HepG2 (cell line): ENCODE measurements around the gene S100A7. TPM values are rescaled to one million over a fixed set of nuclear protein-coding genes. Genes with fewer than 3 reads are reported as not detected.
A peak's percentile ranks its signal among the peaks of the same experiment; 100 is the strongest.

Experiments used
- ATAC-seq: fragments of 200-7000 bp; cut with Tn5 transposase; 3 replicates; pipeline ENCODE4 v1.9.1; 2020; ENCODE audit warnings: mild to moderate bottlenecking, moderate library complexity
- BruUV-seq: library from RNA; stranded (reverse); fragments of 400-500 nt; replicated peaks from 2 replicates; lab custom pipeline; 2021; lab: Mats Ljungman, UMichigan
- CTCF ChIA-PET: fragments of 300-600 bp; formaldehyde crosslinking; extraction: SDS; loops from one replicate; lab custom pipeline; 2021; ENCODE audit warnings: low total read pairs, inconsistent platforms, low intra/inter-chr PET ratio; lab: Yijun Ruan, JAX
- POLR2A ChIA-PET: fragments of 350-600 bp; sonication (Branson Sonifier 250); formaldehyde crosslinking; loops from one replicate; lab custom pipeline; 2020; ENCODE audit warnings: antibody characterized with exemption, inconsistent platforms; lab: Yijun Ruan, JAX
- DNase-seq: peaks from one replicate; pipeline ENCODE4 v3.0.0-alpha.2; 2015; ENCODE audit warnings: low spot score
- FAIRE-seq: peaks from 3 replicates; lab custom pipeline; 2011; peaks lifted over from hg19 to GRCh38; lab: Jason Lieb, UNC
- H2AFZ ChIP-seq: one replicate; pipeline ENCODE4 v1.6.1; 2011; ENCODE audit warnings: low read length, inconsistent platforms
- H3K27ac ChIP-seq: fragments of 300-600 bp; 3 replicates; pipeline ENCODE4 v1.8.0; 2011; ENCODE audit warnings: mixed run types, mild to moderate bottlenecking, mixed read lengths, low read length, inconsistent platforms; ENCODE audit not compliant: insufficient read depth; ENCODE audit errors: extremely low read length
- H3K27me3 ChIP-seq, 2 experiments: fragments of 200-600 bp in 1 of 2; 2 replicates in 1 of 2; 3 replicates in 1 of 2; pipeline versions ENCODE4 v1.6.0 to v1.8.0; 2011; ENCODE audit warnings: low read length in 2 of 2, mild to moderate bottlenecking in 2 of 2, moderate library complexity in 2 of 2, inconsistent platforms in 1 of 2; ENCODE audit not compliant: insufficient read depth in 2 of 2, control insufficient read depth in 1 of 2
- H3K36me3 ChIP-seq, 2 experiments: fragments of 200-600 bp in 1 of 2; replicated peaks in 1 of 2; 2 replicates in 1 of 2; 3 replicates in 1 of 2; pipeline versions ENCODE4 v1.5.1 to v1.8.0; 2011; ENCODE audit warnings: low read length in 2 of 2, inconsistent platforms in 1 of 2; ENCODE audit not compliant: insufficient read depth in 2 of 2, control insufficient read depth in 1 of 2
- H3K4me1 ChIP-seq: 2 replicates; pipeline ENCODE4 v1.5.1; 2012; ENCODE audit warnings: low read length, inconsistent platforms; ENCODE audit not compliant: insufficient read depth
- H3K4me2 ChIP-seq: 2 replicates; pipeline ENCODE4 v1.6.0; 2011; ENCODE audit warnings: low read depth, low read length, inconsistent platforms
- H3K4me3 ChIP-seq, 3 experiments: fragments of 200-600 bp in 1 of 3; sonication (generic), shearing (Covaris generic) in 1 of 3; replicated peaks in 1 of 3; 2 replicates each; pipeline ENCODE4 v1.5.1; 2011 to 2016; ENCODE audit warnings: low read length in 3 of 3, inconsistent platforms in 2 of 3, low read depth in 2 of 3, mild to moderate bottlenecking in 2 of 3, control low read depth in 1 of 3, mixed read lengths in 1 of 3; ENCODE audit not compliant: insufficient read depth in 1 of 3
- H3K79me2 ChIP-seq: one replicate; pipeline ENCODE4 v1.6.1; 2011; ENCODE audit warnings: low read length, inconsistent platforms; ENCODE audit not compliant: insufficient read depth
- H3K9ac ChIP-seq: 2 replicates; pipeline ENCODE4 v1.6.0; 2011; ENCODE audit warnings: mild to moderate bottlenecking, low read depth, low read length, inconsistent platforms; ENCODE audit not compliant: insufficient read depth
- H3K9me3 ChIP-seq: 2 replicates; pipeline ENCODE4 v1.5.1; 2012; ENCODE audit warnings: mild to moderate bottlenecking, low read length
- H4K20me1 ChIP-seq: 2 replicates; pipeline ENCODE4 v1.6.0; 2011; ENCODE audit warnings: inconsistent platforms, mild to moderate bottlenecking, low read length, moderate library complexity; ENCODE audit not compliant: insufficient read depth
- AKAP8 ChIP-seq: sonication (generic); formaldehyde crosslinking; IDR thresholded peaks from 2 replicates; pipeline ENCODE4 v1.5.1; 2020; ENCODE audit warnings: mild to moderate bottlenecking, missing genetic modification reagents
- GPN1 ChIP-seq: sonication (generic); formaldehyde crosslinking; IDR thresholded peaks from 2 replicates; pipeline ENCODE4 v1.5.1; 2020; ENCODE audit warnings: missing genetic modification reagents, borderline replicate concordance
- RBM22 ChIP-seq: fragments of 200-400 bp; formaldehyde crosslinking; optimal IDR thresholded peaks from 2 replicates; pipeline ENCODE3; 2017; ENCODE audit warnings: mild to moderate bottlenecking, low read length, moderate library complexity
- RFXANK ChIP-seq: IDR thresholded peaks from 2 replicates; pipeline ENCODE4 v1.6.1; 2016
- SRSF1 ChIP-seq: fragments of 200-400 bp; formaldehyde crosslinking; optimal IDR thresholded peaks from 2 replicates; pipeline ENCODE3; 2017; ENCODE audit warnings: mild to moderate bottlenecking, low read depth, low read length, moderate library complexity
- TAF1 ChIP-seq: sonication (generic); formaldehyde crosslinking; IDR thresholded peaks from 2 replicates; pipeline ENCODE4 v1.4.0; 2020; ENCODE audit warnings: missing genetic modification reagents
- TCF12 ChIP-seq, 2 experiments: fragments of 450-650 bp in 1 of 2; sonication (generic) in 1 of 2; formaldehyde crosslinking in 1 of 2; IDR thresholded peaks; 2 replicates each; pipeline versions ENCODE4 v1.6.1 to v1.8.0; 2017 to 2022; ENCODE audit warnings: antibody characterized with exemption in 1 of 2, mild to moderate bottlenecking in 1 of 2, missing genetic modification reagents in 1 of 2, moderate library complexity in 1 of 2
- TCF7 ChIP-seq: sonication (generic); IDR thresholded peaks from 2 replicates; pipeline ENCODE4 v1.6.1; 2016; ENCODE audit warnings: antibody characterized with exemption, low read depth
- TEAD2 ChIP-seq: sonication (generic); formaldehyde crosslinking; IDR thresholded peaks from 2 replicates; pipeline ENCODE4 v1.9.0; 2021; ENCODE audit warnings: missing genetic modification reagents
- ZFP82 ChIP-seq: sonication (generic); formaldehyde crosslinking; IDR thresholded peaks from 2 replicates; pipeline ENCODE4 v1.5.1; 2020; ENCODE audit warnings: mild to moderate bottlenecking, missing genetic modification reagents, borderline replicate concordance
- ZFX ChIP-seq: sonication (generic); formaldehyde crosslinking; IDR thresholded peaks from 2 replicates; pipeline ENCODE4 v1.4.0; 2020; ENCODE audit warnings: mild to moderate bottlenecking, low read depth, missing genetic modification reagents, moderate library complexity
- ZMYM4 ChIP-seq: sonication (generic); formaldehyde crosslinking; IDR thresholded peaks from 2 replicates; pipeline ENCODE4 v1.8.1; 2023; ENCODE audit warnings: mild to moderate bottlenecking, missing genetic modification reagents
- ZNF20 ChIP-seq: sonication (generic); formaldehyde crosslinking; IDR thresholded peaks from 2 replicates; pipeline ENCODE4 v1.4.0; 2020; ENCODE audit warnings: mild to moderate bottlenecking, moderate library complexity, missing genetic modification reagents
- ZNF562 ChIP-seq: sonication (generic); formaldehyde crosslinking; IDR thresholded peaks from 2 replicates; pipeline ENCODE4 v1.8.0; 2022; ENCODE audit warnings: missing genetic modification reagents, borderline replicate concordance
- ZSCAN29 ChIP-seq: sonication (generic); formaldehyde crosslinking; conservative IDR thresholded peaks from 2 replicates; pipeline ENCODE4 v1.4.0; 2020; ENCODE audit warnings: mild to moderate bottlenecking, missing genetic modification reagents
- WGBS: methylation state at CpG from one replicate; pipeline ENCODE4 v1.1.6; 2017; ENCODE audit warnings: low lambda C conversion rate; 5-methylcytosine and 5-hydroxymethylcytosine counted together
- in situ Hi-C: cut with HindIII; loops from 2 replicates; pipeline ENCODE4 v1.10.0; 2017; ENCODE audit warnings: low pct_unique_long_range_greater_than_20kb; ENCODE audit not compliant: extremely low pct_ligation_motif_present
- intact Hi-C: fragments of 100-400 bp; cut with micrococcal nuclease; formaldehyde crosslinking; loops from one replicate; pipeline ENCODE4 v1.10.0; 2022; ENCODE audit not compliant: unreplicated experiment
- polyA plus RNA-seq, 8 experiments: library from polyadenylated mRNA; depleted of rRNA in 3 of 8; stranded (reverse) in 7 of 8; unstranded in 1 of 8; fragments of >200 nt; fragmentation: Illumina TruSeq in 4 of 8; extraction: Trizol in 4 of 8; gene quantifications; 2 replicates each; pipeline versions ENCODE4 v1.2.1 to v1.2.3, GENCODE V29; 2011 to 2016; ENCODE audit warnings: low read depth in 4 of 8, missing spikeins in 1 of 8, mixed read lengths in 1 of 8; ENCODE audit not compliant: insufficient read depth in 1 of 8
- total RNA-seq, 5 experiments: library from RNA; depleted of rRNA; stranded (reverse); fragments of >200 nt; fragmentation: Illumina TruSeq; extraction: Trizol; gene quantifications; 2 replicates each; pipeline ENCODE4 v1.2.3, GENCODE V29; 2016; ENCODE audit warnings: low read depth in 1 of 5
- TF ChIP-seq, protein P1 (sequence below): sonication (generic); formaldehyde crosslinking; IDR thresholded peaks from 2 replicates; pipeline ENCODE4 v1.4.0; 2020; ENCODE audit warnings: low read depth, missing genetic modification reagents
- TF ChIP-seq, protein P2 (sequence below): sonication (generic); formaldehyde crosslinking; IDR thresholded peaks from 2 replicates; pipeline ENCODE4 v1.5.0; 2020; ENCODE audit warnings: mild to moderate bottlenecking, missing genetic modification reagents, borderline replicate concordance

Gene S100A7
- total and polyA plus RNA-seq, 2 of the 13 experiments (the other 11 are each of a cell fraction or from before 2014, with no cell fraction given) = not detected

DNA sequence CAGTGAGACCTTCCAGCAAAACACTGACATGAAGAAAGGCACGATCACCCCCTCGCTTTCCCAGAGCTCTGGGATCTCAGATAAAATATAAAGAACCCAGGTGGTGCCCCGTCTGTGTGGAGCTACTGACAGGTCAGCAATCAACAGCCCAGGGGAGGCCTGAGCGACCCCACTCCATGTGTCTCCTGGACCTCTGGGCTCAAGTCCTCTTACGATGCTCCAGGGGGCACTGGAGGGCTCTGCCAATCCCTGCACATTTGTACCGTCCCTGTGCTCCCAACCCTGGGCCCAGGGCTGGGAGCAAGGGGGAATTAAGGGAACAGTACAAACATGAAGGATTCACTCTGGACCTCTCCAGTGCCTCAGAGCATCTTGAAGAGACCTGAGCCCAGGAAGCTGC, 31.7 kb downstream of the S100A7 start:
- intact Hi-C loops = no loop called here
- DNase-seq (no peak), ATAC-seq (peak; percentile 47; the same call in 2 of the 3 replicates), FAIRE-seq (no peak)
- Histone ChIP-seq H4K20me1 (no peaks in the 10 kb centered on the region), H3K79me2 (no peaks in the 10 kb centered on the region), H3K27ac (no peak overlapping the region), H3K4me3 (no peak overlapping the region), H3K9me3 (no peaks in the 10 kb centered on the region), H3K4me1 (no peaks in the 10 kb centered on the region), H3K9ac (no peak overlapping the region), H3K27me3 (no peaks in the 10 kb centered on the region), H3K36me3 (no peaks in the 10 kb centered on the region), H3K4me2 (no peak overlapping the region), H2AFZ (no peak overlapping the region)
- in situ Hi-C loops = no loop called here
- CTCF ChIA-PET = no interaction called here
- 0% methylated on average over 3 of the region's 6 CpGs for WGBS
- BruUV-seq = no TSS peak
- POLR2A ChIA-PET = no interaction called here
- TF ChIP-seq SRSF1 = no peak
- no peak for TF ChIP-seq ZNF562
- TF ChIP-seq ZSCAN29 (CRISPR knock-in tag) = no peak
- TF ChIP-seq, protein P1, sequence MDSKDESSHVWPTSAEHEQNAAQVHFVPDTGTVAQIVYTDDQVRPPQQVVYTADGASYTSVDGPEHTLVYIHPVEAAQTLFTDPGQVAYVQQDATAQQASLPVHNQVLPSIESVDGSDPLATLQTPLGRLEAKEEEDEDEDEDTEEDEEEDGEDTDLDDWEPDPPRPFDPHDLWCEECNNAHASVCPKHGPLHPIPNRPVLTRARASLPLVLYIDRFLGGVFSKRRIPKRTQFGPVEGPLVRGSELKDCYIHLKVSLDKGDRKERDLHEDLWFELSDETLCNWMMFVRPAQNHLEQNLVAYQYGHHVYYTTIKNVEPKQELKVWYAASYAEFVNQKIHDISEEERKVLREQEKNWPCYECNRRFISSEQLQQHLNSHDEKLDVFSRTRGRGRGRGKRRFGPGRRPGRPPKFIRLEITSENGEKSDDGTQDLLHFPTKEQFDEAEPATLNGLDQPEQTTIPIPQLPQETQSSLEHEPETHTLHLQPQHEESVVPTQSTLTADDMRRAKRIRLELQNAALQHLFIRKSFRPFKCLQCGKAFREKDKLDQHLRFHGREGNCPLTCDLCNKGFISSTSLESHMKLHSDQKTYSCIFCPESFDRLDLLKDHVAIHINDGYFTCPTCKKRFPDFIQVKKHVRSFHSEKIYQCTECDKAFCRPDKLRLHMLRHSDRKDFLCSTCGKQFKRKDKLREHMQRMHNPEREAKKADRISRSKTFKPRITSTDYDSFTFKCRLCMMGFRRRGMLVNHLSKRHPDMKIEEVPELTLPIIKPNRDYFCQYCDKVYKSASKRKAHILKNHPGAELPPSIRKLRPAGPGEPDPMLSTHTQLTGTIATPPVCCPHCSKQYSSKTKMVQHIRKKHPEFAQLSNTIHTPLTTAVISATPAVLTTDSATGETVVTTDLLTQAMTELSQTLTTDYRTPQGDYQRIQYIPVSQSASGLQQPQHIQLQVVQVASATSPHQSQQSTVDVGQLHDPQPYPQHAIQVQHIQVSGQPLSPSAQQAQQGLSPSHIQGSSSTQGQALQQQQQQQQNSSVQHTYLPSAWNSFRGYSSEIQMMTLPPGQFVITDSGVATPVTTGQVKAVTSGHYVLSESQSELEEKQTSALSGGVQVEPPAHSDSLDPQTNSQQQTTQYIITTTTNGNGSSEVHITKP (CRISPR knock-in tag) = no peak
- TF ChIP-seq RBM22 = no peak
- TF ChIP-seq AKAP8 (CRISPR knock-in tag) = no peak
- no peak for TF ChIP-seq GPN1 (CRISPR knock-in tag)
- no peak for TF ChIP-seq TAF1
- no peak for TF ChIP-seq TCF12 (IDR thresholded peaks at IDR 0.05)
- no peak for TF ChIP-seq TCF12 (CRISPR knock-in tag; IDR thresholded peaks at IDR 0.05)
- no peak for TF ChIP-seq ZNF20 (CRISPR knock-in tag)
- TF ChIP-seq RFXANK = no peak
- no peak for TF ChIP-seq ZMYM4 (CRISPR knock-in tag)
- no peak for TF ChIP-seq ZFP82 (CRISPR knock-in tag)
- TF ChIP-seq TEAD2 (CRISPR knock-in tag) = no peak
- no peak for TF ChIP-seq TCF7
- TF ChIP-seq, protein P2, sequence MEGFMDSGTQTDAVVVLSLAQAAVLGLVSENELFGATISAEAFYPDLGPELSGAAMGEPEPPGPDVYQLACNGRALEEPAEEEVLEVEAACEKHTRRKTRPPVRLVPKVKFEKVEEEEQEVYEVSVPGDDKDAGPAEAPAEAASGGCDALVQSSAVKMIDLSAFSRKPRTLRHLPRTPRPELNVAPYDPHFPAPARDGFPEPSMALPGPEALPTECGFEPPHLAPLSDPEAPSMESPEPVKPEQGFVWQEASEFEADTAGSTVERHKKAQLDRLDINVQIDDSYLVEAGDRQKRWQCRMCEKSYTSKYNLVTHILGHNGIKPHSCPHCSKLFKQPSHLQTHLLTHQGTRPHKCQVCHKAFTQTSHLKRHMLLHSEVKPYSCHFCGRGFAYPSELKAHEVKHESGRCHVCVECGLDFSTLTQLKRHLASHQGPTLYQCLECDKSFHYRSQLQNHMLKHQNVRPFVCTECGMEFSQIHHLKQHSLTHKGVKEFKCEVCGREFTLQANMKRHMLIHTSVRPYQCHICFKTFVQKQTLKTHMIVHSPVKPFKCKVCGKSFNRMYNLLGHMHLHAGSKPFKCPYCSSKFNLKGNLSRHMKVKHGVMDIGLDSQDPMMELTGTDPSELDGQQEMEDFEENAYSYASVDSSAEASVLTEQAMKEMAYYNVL (CRISPR knock-in tag) = no peak
- no peak for TF ChIP-seq ZFX (CRISPR knock-in tag)
